ENCODE measurements around the gene NUP188. TPM values are rescaled to one million over a fixed set of nuclear protein-coding genes. Genes with fewer than 3 reads are reported as not detected.

NUP188 gene
- total and polyA plus RNA-seq, 2 experiments from 2014 or later: 25.5 to 117 TPM

DNA sequence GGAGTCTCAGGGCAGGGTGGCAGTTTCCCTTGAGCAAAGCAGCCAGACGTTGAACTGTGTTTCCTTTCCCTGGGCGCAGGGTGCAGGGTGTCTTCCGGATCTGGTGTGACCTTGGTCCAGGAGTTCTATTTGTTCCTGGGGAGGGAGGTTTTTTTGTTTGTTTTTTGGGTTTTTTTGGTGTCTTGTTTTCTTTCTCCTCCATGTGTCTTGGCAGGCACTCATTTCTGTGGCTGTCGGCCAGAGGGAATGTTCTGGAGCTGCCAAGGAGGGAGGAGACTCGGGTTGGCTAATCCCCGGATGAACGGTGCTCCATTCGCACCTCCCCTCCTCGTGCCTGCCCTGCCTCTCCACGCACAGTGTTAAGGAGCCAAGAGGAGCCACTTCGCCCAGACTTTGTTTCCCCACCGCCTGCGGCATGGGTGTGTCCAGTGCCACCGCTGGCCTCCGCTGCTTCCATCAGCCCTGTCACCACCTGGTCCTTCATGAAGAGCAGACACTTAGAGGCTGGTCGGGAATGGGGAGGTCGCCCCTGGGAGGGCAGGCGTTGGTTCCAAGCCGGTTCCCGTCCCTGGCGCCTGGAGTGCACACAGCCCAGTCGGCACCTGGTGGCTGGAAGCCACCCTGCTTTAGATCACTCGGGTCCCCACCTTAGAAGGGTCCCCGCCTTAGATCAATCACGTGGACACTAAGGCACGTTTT is 30.2 kb upstream of the NUP188 start:
- no peaks in the 10 kb centered on the region; the same call in 1 of the 2 replicates for H3K36me3 ChIP-seq (ENCODE audit: insufficient read depth)
- H3K9me2 ChIP-seq (ENCODE audit: insufficient read depth): no peaks in the 10 kb centered on the region
- peaks cover 9% of the 10 kb centered on the region for H3K4me1 ChIP-seq (ENCODE audit: insufficient read depth)
- H3K27ac ChIP-seq (ENCODE audit: low read depth): no peak overlapping the region
- Mint-ChIP-seq H3K9me3 (no peaks in the 10 kb centered on the region), H3K27ac (no peak overlapping the region; the same call in 1 of the 2 replicates), H3K4me3 (no peak overlapping the region), H3K27me3 (ENCODE audit: insufficient read depth, low read depth, poor library complexity) (peaks cover 12% of the 10 kb centered on the region), H3K4me1 (peaks cover 28% of the 10 kb centered on the region), H3K36me3 (ENCODE audit: low read depth) (peaks cover 36% of the 10 kb centered on the region)
- H3K4me3 ChIP-seq: no peak overlapping the region
- H2AFZ ChIP-seq: no peak overlapping the region
- peaks cover 4% of the 10 kb centered on the region; the same call in 1 of the 2 replicates for H3K79me2 ChIP-seq (replicated peaks; ENCODE audit: insufficient read depth)
- no peak for ATAC-seq
- no peak overlapping the region for H3K4me2 ChIP-seq
- DNase-seq (ENCODE audit: low spot score): no peak
- no peak for TF ChIP-seq POLR2AphosphoS5 (IDR thresholded peaks at IDR 0.05; ENCODE audit: low read depth)
- TF ChIP-seq, protein P1, sequence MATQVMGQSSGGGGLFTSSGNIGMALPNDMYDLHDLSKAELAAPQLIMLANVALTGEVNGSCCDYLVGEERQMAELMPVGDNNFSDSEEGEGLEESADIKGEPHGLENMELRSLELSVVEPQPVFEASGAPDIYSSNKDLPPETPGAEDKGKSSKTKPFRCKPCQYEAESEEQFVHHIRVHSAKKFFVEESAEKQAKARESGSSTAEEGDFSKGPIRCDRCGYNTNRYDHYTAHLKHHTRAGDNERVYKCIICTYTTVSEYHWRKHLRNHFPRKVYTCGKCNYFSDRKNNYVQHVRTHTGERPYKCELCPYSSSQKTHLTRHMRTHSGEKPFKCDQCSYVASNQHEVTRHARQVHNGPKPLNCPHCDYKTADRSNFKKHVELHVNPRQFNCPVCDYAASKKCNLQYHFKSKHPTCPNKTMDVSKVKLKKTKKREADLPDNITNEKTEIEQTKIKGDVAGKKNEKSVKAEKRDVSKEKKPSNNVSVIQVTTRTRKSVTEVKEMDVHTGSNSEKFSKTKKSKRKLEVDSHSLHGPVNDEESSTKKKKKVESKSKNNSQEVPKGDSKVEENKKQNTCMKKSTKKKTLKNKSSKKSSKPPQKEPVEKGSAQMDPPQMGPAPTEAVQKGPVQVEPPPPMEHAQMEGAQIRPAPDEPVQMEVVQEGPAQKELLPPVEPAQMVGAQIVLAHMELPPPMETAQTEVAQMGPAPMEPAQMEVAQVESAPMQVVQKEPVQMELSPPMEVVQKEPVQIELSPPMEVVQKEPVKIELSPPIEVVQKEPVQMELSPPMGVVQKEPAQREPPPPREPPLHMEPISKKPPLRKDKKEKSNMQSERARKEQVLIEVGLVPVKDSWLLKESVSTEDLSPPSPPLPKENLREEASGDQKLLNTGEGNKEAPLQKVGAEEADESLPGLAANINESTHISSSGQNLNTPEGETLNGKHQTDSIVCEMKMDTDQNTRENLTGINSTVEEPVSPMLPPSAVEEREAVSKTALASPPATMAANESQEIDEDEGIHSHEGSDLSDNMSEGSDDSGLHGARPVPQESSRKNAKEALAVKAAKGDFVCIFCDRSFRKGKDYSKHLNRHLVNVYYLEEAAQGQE (IDR thresholded peaks at IDR 0.05; ENCODE audit: unreplicated experiment): no peak
- TF ChIP-seq ZNF331 (CRISPR knock-in tag; IDR thresholded peaks at IDR 0.05; ENCODE audit: low read depth): no peak
- no peak for TF ChIP-seq EZH2 (IDR thresholded peaks at IDR 0.05; ENCODE audit: low read depth, unreplicated experiment)
- TF ChIP-seq, protein P2, sequence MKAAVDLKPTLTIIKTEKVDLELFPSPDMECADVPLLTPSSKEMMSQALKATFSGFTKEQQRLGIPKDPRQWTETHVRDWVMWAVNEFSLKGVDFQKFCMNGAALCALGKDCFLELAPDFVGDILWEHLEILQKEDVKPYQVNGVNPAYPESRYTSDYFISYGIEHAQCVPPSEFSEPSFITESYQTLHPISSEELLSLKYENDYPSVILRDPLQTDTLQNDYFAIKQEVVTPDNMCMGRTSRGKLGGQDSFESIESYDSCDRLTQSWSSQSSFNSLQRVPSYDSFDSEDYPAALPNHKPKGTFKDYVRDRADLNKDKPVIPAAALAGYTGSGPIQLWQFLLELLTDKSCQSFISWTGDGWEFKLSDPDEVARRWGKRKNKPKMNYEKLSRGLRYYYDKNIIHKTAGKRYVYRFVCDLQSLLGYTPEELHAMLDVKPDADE (IDR thresholded peaks at IDR 0.05): no peak
- no peak for TF ChIP-seq ZNF114 (CRISPR knock-in tag; IDR thresholded peaks at IDR 0.05)
- TF ChIP-seq EZH2phosphoT487 (IDR thresholded peaks at IDR 0.05; ENCODE audit: unreplicated experiment): no peak
- TF ChIP-seq NANOG (IDR thresholded peaks at IDR 0.05; ENCODE audit: borderline replicate concordance): no peak
- TF ChIP-seq CREB1 (CRISPR knock-in tag; IDR thresholded peaks at IDR 0.05; ENCODE audit: low read depth): no peak
- TF ChIP-seq STAT1 (IDR thresholded peaks at IDR 0.05; ENCODE audit: unreplicated experiment): no peak
- TF ChIP-seq, protein P3, sequence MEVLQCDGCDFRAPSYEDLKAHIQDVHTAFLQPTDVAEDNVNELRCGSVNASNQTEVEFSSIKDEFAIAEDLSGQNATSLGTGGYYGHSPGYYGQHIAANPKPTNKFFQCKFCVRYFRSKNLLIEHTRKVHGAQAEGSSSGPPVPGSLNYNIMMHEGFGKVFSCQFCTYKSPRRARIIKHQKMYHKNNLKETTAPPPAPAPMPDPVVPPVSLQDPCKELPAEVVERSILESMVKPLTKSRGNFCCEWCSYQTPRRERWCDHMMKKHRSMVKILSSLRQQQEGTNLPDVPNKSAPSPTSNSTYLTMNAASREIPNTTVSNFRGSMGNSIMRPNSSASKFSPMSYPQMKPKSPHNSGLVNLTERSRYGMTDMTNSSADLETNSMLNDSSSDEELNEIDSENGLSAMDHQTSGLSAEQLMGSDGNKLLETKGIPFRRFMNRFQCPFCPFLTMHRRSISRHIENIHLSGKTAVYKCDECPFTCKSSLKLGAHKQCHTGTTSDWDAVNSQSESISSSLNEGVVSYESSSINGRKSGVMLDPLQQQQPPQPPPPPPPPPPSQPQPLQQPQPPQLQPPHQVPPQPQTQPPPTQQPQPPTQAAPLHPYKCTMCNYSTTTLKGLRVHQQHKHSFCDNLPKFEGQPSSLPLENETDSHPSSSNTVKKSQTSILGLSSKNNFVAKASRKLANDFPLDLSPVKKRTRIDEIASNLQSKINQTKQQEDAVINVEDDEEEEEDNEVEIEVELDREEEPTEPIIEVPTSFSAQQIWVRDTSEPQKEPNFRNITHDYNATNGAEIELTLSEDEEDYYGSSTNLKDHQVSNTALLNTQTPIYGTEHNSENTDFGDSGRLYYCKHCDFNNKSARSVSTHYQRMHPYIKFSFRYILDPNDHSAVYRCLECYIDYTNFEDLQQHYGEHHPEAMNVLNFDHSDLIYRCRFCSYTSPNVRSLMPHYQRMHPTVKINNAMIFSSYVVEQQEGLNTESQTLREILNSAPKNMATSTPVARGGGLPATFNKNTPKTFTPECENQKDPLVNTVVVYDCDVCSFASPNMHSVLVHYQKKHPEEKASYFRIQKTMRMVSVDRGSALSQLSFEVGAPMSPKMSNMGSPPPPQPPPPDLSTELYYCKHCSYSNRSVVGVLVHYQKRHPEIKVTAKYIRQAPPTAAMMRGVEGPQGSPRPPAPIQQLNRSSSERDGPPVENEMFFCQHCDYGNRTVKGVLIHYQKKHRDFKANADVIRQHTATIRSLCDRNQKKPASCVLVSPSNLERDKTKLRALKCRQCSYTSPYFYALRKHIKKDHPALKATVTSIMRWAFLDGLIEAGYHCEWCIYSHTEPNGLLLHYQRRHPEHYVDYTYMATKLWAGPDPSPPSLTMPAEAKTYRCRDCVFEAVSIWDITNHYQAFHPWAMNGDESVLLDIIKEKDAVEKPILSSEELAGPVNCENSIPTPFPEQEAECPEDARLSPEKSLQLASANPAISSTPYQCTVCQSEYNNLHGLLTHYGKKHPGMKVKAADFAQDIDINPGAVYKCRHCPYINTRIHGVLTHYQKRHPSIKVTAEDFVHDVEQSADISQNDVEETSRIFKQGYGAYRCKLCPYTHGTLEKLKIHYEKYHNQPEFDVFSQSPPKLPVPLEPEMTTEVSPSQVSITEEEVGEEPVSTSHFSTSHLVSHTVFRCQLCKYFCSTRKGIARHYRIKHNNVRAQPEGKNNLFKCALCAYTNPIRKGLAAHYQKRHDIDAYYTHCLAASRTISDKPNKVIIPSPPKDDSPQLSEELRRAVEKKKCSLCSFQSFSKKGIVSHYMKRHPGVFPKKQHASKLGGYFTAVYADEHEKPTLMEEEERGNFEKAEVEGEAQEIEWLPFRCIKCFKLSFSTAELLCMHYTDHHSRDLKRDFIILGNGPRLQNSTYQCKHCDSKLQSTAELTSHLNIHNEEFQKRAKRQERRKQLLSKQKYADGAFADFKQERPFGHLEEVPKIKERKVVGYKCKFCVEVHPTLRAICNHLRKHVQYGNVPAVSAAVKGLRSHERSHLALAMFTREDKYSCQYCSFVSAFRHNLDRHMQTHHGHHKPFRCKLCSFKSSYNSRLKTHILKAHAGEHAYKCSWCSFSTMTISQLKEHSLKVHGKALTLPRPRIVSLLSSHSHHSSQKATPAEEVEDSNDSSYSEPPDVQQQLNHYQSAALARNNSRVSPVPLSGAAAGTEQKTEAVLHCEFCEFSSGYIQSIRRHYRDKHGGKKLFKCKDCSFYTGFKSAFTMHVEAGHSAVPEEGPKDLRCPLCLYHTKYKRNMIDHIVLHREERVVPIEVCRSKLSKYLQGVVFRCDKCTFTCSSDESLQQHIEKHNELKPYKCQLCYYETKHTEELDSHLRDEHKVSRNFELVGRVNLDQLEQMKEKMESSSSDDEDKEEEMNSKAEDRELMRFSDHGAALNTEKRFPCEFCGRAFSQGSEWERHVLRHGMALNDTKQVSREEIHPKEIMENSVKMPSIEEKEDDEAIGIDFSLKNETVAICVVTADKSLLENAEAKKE (CRISPR knock-in tag; IDR thresholded peaks at IDR 0.05): no peak
- TF ChIP-seq, protein P4, sequence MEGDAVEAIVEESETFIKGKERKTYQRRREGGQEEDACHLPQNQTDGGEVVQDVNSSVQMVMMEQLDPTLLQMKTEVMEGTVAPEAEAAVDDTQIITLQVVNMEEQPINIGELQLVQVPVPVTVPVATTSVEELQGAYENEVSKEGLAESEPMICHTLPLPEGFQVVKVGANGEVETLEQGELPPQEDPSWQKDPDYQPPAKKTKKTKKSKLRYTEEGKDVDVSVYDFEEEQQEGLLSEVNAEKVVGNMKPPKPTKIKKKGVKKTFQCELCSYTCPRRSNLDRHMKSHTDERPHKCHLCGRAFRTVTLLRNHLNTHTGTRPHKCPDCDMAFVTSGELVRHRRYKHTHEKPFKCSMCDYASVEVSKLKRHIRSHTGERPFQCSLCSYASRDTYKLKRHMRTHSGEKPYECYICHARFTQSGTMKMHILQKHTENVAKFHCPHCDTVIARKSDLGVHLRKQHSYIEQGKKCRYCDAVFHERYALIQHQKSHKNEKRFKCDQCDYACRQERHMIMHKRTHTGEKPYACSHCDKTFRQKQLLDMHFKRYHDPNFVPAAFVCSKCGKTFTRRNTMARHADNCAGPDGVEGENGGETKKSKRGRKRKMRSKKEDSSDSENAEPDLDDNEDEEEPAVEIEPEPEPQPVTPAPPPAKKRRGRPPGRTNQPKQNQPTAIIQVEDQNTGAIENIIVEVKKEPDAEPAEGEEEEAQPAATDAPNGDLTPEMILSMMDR (conservative IDR thresholded peaks at IDR 0.05; ENCODE audit: low read depth in 2 of 2): no peak
- TF ChIP-seq JUNB (IDR thresholded peaks at IDR 0.05; ENCODE audit: unreplicated experiment): no peak
- peaks cover 7% of the 10 kb centered on the region; the same call in 1 of the 2 replicates for H4K20me1 ChIP-seq (replicated peaks; ENCODE audit: insufficient read depth)
- no peaks in the 10 kb centered on the region for H3K27me3 ChIP-seq (ENCODE audit: insufficient read depth)
- H3F3A ChIP-seq (replicated peaks; ENCODE audit: low read depth): 0 out of 2 replicates have a peak, but pooled peaks cover 5% of the 10 kb centered on the region

Data from GM23338 (cell line).